ENCODE measurements around the gene RUSF1. TPM values are rescaled to one million over a fixed set of nuclear protein-coding genes. Genes with fewer than 3 reads are reported as not detected.
"Not testable (repeated sequence)": the region's sequence is repeated elsewhere in the genome, so short reads cannot be mapped to it uniquely, and the experiment has no call there.

Gene RUSF1
- 10 to 100 TPM; 43.9 to 49.1 (median 45.9) TPM for total RNA-seq

DNA sequence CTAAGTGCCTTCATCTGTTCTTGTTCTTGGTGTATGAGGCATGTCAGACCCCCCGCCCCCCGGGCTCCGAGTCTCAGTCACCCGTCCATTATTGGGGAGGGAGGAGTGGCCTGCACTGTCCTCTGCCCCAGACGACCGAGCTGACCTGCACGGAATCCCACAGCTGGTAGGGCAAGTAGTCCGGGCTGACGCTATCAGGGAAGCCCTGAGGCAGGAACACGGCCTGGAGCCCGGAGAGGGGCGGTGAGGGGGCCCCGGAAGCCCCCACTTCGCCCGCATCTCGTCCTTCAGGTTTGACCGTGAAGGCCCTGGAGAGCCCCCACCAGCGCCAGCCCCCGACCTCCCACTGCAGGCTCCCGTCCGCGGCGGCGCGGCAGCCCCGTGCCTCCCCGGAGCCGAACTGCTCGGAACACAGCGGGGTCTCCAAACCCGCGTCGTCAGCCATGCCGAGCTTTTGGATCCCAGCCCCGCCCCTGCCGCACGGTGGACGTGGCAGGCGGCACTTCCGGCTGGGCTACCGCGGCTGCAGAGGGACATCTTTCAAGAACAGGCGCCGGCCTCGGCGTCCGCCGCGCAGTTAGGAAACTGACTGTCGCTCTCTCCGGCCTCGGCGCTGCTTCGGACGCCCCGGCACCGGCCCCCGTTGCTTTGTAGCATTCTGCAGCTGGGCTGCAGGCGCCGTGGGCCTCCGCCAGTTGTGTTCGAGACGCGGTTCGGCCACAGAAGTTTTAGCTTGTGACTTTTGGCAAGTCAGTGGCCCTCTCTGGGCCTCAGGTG is at the start of gene RUSF1:
TSS of gene RUSF1 (minus strand) at position 463 of the 777 bp plus-strand sequence. CDS start at position 445, 18 bp downstream.
- ATAC-seq (peak; percentile 88 to 91), DNase-seq (peak; percentile 76)
- Mint-ChIP-seq H3K27me3 (ENCODE audit: low read depth) (no peaks in the 10 kb centered on the region), H3K4me1 (ENCODE audit: low read depth) (peaks cover 45% of the 10 kb centered on the region), H3K9me3 (no peaks in the 10 kb centered on the region), H3K4me3 (peak within 1 kb of the TSS; percentile 95), H3K36me3 (ENCODE audit: insufficient read depth) (peaks cover 7% of the 10 kb centered on the region)

DNA sequence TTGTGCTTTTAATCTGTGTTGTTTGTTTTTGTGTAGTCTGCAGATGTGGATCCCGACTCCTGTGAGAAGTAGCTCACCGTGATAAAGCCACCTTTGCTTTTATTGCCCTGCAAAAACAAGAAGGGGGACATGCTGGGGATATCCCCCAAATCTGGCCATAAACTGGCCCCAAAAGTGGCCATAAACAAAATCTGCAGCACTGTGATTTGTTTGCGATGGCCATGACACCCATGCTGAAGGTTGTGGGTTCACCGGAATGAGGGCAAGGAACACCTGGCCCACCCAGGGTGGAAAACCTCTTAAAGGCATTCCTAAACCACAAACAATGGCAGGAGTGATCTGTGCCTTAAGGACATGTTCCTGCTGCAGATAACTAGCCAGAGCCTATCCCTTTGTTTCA is 34.6 kb upstream of the RUSF1 start:
- H3K27me3 Mint-ChIP-seq (ENCODE audit: low read depth): peaks cover 23% of the 10 kb centered on the region
- peaks cover 14% of the 10 kb centered on the region for H3K9me3 Mint-ChIP-seq

DNA sequence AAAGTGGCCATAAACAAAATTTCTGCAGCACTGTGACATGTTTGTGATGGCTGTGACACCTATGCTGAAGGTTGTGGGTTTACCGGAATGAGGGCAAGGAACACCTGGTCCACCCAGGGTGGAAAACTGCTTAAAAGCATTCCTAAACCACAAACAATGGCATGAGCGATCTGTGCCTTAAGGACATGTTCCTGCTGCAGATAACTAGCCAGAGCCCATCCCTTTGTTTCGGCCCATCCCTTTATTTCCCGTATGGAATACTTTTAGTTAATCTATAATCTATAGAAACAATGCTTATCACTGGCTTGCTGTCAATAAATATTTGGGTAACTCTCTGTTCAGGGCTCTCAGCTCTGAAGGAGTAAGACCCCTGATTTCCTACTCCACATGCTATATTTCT is 31.6 kb upstream of the RUSF1 start:
- not testable (repeated sequence) for H3K36me3 Mint-ChIP-seq (ENCODE audit: insufficient read depth); H3K4me1 Mint-ChIP-seq (ENCODE audit: low read depth); DNase-seq; H3K4me3 Mint-ChIP-seq; ATAC-seq
- Mint-ChIP-seq H3K27me3 (ENCODE audit: low read depth) (peaks cover 34% of the 10 kb centered on the region), H3K9me3 (peaks cover 14% of the 10 kb centered on the region)

More for the DNA sequence above, 34.6 kb upstream of the RUSF1 start:
- DNase-seq (no peak), ATAC-seq (no peak)
- Mint-ChIP-seq H3K4me1 (ENCODE audit: low read depth) (peaks cover 5% of the 10 kb centered on the region), H3K36me3 (ENCODE audit: insufficient read depth) (no peaks in the 10 kb centered on the region), H3K4me3 (no peak overlapping the region)

DNA sequence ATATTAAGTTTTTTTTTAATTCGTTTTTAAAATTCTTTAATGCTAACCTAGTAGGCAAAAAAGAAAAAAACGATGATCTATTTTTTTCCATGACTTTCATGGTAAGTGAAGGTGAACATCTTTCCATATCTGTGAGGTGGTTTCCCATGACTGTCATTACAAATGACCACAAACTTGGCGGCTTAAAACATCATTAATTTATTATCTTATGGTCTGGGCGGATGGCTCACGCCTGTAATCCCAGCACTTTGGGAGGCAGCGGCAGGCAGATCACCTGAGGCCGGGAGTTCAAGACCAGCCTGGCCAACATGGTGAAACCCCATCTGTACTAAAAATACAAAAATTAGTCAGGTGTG is 30.0 kb upstream of the RUSF1 start:
- H3K4me3 Mint-ChIP-seq; ATAC-seq; DNase-seq; H3K36me3 Mint-ChIP-seq (ENCODE audit: insufficient read depth); H3K4me1 Mint-ChIP-seq (ENCODE audit: low read depth): not testable (repeated sequence)
- peaks cover 10% of the 10 kb centered on the region for H3K9me3 Mint-ChIP-seq
- peaks cover 39% of the 10 kb centered on the region for H3K27me3 Mint-ChIP-seq (ENCODE audit: low read depth)

DNA sequence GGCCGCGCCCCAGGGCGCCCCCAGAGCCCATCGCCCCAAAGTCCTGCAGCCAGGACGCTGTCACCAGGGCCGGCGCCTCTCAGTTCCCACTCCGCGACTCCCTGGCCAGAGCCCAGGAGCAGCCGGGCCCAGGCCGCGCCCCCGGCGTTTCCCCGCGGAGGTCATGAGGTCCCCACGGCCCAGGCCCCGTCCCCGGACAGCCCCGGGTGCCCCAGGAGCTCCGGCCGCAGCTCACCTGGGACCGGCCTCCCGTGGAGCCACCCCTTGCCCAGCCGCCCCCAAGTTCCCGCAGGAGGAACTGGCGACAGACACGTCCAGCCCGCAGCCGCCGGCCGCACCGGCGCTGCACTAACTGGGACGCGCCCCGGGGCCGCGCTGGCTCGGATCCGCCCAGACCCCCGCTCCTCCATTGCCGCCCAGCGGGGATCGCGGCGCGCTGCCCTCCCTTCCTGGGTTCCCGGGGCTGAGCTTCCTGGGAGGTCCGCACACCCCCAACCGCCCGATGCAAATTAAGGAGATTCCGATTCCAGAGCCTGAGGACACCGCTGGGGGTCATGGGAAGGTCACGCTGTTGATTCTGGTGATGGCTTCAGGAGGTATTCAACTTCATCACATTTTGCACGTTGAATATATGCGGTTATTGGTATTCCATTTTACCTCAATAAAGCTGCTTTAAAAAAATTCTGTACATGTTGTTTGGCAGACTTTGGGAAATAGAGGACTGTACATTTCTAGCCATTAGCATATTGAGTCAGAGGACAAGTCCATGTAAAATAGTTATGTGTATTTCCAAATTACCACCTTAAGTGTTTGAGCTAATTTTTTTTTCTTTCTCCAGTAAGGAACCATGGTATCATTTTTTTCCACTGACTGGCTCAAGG is 29.4 kb upstream of the RUSF1 start:
- peak; percentile 43 to 46 for ATAC-seq

DNA sequence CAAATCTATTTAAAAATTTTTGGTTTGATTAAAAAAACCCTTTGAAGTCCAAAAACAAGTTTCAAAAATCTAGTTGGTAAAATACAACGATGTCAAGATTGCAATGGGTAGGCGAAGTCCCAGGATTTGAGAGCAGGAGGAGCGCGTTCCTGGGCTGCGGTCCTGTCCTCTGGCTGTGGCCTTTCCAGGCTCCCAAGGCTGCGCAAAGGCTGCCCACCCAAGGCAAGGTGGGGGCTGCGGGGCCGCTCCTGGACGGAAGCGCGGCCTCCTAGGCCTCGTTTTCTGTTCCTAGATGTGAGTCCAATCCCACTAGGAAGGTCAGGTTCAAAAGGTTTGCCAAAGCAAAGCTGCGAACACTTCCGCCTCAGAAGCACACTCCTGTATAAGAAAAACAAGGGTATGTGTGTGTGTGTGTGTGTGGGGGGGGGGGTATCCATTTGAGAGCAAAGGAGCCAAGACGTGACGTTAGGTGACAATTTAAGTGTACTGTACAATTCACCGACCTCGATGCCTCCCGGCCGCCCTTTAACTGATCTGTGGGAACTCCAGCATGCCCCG is 28.7 kb upstream of the RUSF1 start:
- DNase-seq (no peak), ATAC-seq (no peak)
- Mint-ChIP-seq H3K27me3 (ENCODE audit: low read depth) (peaks cover 43% of the 10 kb centered on the region), H3K9me3 (peaks cover 5% of the 10 kb centered on the region), H3K36me3 (ENCODE audit: insufficient read depth) (no peaks in the 10 kb centered on the region), H3K4me1 (ENCODE audit: low read depth) (peaks cover 6% of the 10 kb centered on the region), H3K4me3 (no peak overlapping the region)

More for the DNA sequence above, 29.4 kb upstream of the RUSF1 start:
- no peak for DNase-seq
- Mint-ChIP-seq H3K36me3 (ENCODE audit: insufficient read depth) (no peaks in the 10 kb centered on the region), H3K27me3 (ENCODE audit: low read depth) (peaks cover 43% of the 10 kb centered on the region), H3K4me1 (ENCODE audit: low read depth) (peaks cover 6% of the 10 kb centered on the region), H3K9me3 (peaks cover 10% of the 10 kb centered on the region), H3K4me3 (no peak overlapping the region)

DNA sequence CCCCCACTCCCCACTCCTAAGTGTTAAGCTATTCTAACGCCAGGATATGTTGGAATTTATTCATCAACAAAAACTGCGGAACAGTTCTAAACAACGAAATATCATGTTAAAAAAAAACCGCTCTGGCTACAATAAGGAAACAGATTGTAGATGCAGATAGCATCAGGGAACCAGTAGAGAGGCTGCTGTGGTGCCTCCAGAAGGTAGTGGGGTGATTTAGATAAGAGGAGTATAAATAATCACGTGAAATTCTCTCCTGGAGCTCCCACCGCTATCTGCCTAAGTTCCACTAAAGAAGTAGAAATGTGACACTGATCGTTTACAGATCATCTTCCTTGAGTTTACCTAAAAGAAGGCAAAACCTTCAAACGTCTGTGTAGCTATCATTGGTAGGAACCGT is 27.5 kb upstream of the RUSF1 start:
- Mint-ChIP-seq H3K36me3 (ENCODE audit: insufficient read depth) (no peaks in the 10 kb centered on the region), H3K4me3 (no peak overlapping the region), H3K27me3 (ENCODE audit: low read depth) (peaks cover 43% of the 10 kb centered on the region), H3K9me3 (peaks cover 5% of the 10 kb centered on the region), H3K4me1 (ENCODE audit: low read depth) (peaks cover 6% of the 10 kb centered on the region)
- ATAC-seq (no peak), DNase-seq (no peak)

DNA sequence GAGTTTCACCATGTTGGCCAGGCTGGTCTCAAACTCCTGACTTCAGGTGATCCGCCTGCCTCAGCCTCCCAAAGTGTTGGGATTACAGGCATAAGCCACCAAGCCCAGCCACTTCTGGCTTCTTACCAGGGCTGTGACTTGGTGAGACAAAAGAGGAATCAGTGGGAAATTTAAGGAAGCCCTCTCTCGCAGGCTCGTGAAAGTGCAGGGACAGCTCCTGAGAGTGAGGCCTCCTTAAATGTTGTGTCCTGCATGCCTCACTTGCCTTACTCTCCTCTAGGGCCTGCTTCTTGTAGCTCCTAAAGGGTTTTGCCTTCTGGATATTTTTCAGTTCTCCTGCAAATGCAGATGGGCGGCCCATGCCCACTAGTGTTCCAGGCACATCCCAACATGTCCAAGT is 24.7 kb upstream of the RUSF1 start:
- no peak for ATAC-seq
- H3K9me3 Mint-ChIP-seq: no peaks in the 10 kb centered on the region

DNA sequence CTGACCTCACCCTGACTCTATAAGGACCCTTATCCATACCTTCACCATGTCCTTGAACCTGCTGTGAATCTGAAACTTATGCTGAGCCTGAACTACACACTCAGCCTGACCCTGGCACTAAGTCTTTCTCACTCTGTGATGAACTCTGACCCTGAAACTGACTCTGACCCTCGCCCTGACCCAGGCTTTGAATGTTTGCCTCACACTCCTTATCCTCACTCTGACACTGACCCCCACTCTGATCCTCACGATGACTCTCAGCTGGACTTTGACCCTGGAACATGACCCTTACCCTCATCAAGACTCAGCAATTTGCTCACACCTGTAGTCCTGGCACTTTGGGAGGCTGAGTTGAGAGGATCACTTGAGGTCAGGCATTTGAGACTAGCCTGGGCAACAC is 23.9 kb upstream of the RUSF1 start:
- H3K4me1 Mint-ChIP-seq (ENCODE audit: low read depth): peaks cover 16% of the 10 kb centered on the region
- no peaks in the 10 kb centered on the region for H3K36me3 Mint-ChIP-seq (ENCODE audit: insufficient read depth)
- no peak overlapping the region for H3K4me3 Mint-ChIP-seq
- ATAC-seq (no peak), DNase-seq (no peak)
- peaks cover 39% of the 10 kb centered on the region for H3K27me3 Mint-ChIP-seq (ENCODE audit: low read depth)
- no peaks in the 10 kb centered on the region for H3K9me3 Mint-ChIP-seq

More for the DNA sequence above, 24.7 kb upstream of the RUSF1 start:
- Mint-ChIP-seq H3K36me3 (ENCODE audit: insufficient read depth) (no peaks in the 10 kb centered on the region), H3K4me3 (no peak overlapping the region), H3K27me3 (ENCODE audit: low read depth) (peaks cover 39% of the 10 kb centered on the region), H3K4me1 (ENCODE audit: low read depth) (peaks cover 16% of the 10 kb centered on the region)
- no peak for DNase-seq

DNA sequence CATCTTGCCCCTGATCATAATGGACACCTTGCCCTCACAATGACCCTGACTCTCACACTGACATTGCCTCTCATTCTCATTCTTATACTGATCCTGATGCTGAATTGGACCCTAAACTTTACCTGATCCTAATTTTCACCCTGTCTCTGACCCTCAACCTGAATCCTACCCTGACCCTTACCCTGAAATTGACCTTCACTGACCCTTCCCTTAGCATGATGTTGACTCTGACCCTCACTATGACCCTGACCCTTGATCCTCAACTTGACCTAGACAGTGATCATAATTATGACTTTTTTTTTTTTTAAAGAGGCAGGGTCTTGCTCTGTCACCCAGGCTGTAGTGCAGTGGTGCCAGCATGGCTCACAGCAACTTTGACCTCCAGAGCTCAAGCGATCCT is 22.9 kb upstream of the RUSF1 start:
- Mint-ChIP-seq H3K4me1 (ENCODE audit: low read depth) (peaks cover 16% of the 10 kb centered on the region), H3K27me3 (ENCODE audit: low read depth) (peaks cover 36% of the 10 kb centered on the region), H3K4me3 (no peak overlapping the region), H3K36me3 (ENCODE audit: insufficient read depth) (no peaks in the 10 kb centered on the region), H3K9me3 (no peaks in the 10 kb centered on the region)
- ATAC-seq (no peak), DNase-seq (no peak)

DNA sequence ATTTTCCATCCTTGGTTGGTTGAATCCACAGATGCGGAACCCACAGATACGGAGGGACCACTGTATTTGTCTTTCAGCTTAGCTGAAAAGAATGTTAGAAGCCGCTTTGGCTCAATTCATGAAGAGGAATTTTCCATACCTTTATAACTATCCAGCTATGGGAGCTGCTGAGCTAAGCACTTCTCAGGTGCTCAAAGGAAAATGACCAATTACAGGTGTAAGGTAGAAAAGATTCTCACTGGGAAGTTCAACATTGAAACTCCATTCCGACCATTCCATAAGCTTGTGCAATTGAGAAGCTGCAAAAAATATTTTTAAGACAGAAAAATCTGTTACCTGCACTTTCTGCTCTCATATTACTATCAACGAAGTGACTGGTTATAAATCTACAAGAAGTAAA is 22.2 kb upstream of the RUSF1 start:
- H3K27me3 Mint-ChIP-seq (ENCODE audit: low read depth): peaks cover 31% of the 10 kb centered on the region
- peaks cover 16% of the 10 kb centered on the region for H3K4me1 Mint-ChIP-seq (ENCODE audit: low read depth)
- H3K9me3 Mint-ChIP-seq: no peaks in the 10 kb centered on the region
- DNase-seq: no peak
- no peak overlapping the region for H3K4me3 Mint-ChIP-seq
- no peak for ATAC-seq
- no peaks in the 10 kb centered on the region for H3K36me3 Mint-ChIP-seq (ENCODE audit: insufficient read depth)

DNA sequence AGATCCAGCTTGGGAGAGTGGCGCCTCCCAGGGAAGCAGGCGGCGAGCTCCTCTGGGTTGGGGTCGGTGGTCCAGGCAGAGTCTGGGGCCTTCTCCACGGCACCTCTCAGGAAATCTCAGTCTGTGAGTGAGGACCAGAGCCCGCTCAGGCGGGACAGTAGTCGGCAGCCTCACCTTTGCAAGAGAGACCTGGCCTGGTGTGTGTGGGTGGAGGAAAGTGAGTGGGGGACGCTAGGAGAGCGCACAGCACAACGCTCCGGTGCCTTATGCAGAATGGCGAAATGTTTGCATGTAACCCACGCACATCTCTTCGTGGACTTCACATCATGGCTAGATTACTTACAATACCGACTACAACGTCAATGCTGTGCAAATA is 21.7 kb upstream of the RUSF1 start:
- no peak overlapping the region for H3K4me3 Mint-ChIP-seq
- H3K27me3 Mint-ChIP-seq (ENCODE audit: low read depth): peaks cover 31% of the 10 kb centered on the region
- ATAC-seq: no peak

DNA sequence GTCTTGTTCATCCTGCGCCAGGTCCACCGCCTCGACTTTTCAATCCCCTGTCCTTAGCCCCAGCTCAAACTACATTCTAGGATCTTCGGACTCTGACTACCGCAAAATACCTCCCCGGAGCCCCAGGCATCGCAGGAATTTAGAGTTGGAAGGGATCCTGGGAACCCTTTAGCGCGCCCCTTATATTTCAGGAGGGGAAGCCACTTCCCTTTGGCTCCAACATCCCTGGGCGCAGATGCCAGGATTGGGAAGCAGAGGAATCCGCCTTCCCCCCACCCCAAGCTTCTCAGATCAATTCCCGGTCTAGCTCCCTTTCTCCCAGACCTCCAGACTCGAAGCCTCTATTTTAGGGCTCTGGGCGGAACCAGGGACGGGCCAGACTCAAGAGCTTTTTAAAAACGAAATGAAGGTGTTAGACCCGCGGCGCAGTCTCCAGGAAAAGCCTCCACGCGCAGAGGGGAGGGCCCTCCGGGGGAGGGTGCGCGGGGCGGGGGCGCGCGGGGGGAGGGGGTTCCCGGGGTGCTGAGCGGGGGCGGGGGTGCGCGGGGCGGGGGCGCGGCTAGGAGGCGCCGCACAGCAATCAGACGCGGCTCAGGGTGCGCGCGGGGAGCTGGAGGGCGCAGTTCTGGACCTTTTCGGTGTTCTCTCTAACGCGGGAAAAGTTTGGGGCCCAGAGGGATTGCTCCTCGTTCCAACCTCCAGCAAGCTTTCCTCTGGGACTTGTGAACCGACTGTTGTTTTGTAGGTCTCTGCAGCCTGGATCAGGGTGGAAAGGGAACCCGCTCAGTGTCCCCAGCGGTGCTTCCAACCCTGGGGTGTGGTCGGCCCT is 21.1 kb upstream of the RUSF1 start:
- DNase-seq (peak; percentile 21), ATAC-seq (no peak)
- H3K4me3 Mint-ChIP-seq: peak overlapping the region; percentile 16
- H3K9me3 Mint-ChIP-seq: no peaks in the 10 kb centered on the region
- peaks cover 30% of the 10 kb centered on the region for H3K27me3 Mint-ChIP-seq (ENCODE audit: low read depth)
- H3K36me3 Mint-ChIP-seq (ENCODE audit: insufficient read depth): no peaks in the 10 kb centered on the region
- H3K4me1 Mint-ChIP-seq (ENCODE audit: low read depth): peaks cover 16% of the 10 kb centered on the region

More for the DNA sequence above, 21.7 kb upstream of the RUSF1 start:
- Mint-ChIP-seq H3K9me3 (no peaks in the 10 kb centered on the region), H3K36me3 (ENCODE audit: insufficient read depth) (no peaks in the 10 kb centered on the region), H3K4me1 (ENCODE audit: low read depth) (peaks cover 16% of the 10 kb centered on the region)
- DNase-seq: no peak

Data from activated T-cell treated with anti-CD3 and anti-CD28 coated beads, Interleukin-2, amount 50 U/mL, for 4 hours (primary cell).